Esophagus squamous epithelium (tissue), 5 donors: ENCODE results near the gene DENR. TPM values are rescaled to one million over a fixed set of nuclear protein-coding genes. Genes with fewer than 3 reads are reported as not detected.

ENCODE experiments used
- DNase-seq: peaks from one replicate; lab custom pipeline; 2025; lab: John Stamatoyannopoulos, UW
- H3K27ac ChIP-seq, 4 donors: fragments of 200-600 bp; sonication (generic); one replicate each; pipeline ENCODE4 v1.5.1; 2016 to 2019; ENCODE audit warnings: mild to moderate bottlenecking in 1 of 4
- H3K27me3 ChIP-seq, 4 donors: fragments of 200-600 bp; sonication (generic); 1 replicate in 3 of 4; 2 replicates in 1 of 4; pipeline versions ENCODE4 v1.5.1 to v1.6.0; 2017 to 2021; ENCODE audit warnings: antibody characterized with exemption in 1 of 4
- H3K36me3 ChIP-seq, 3 donors: fragments of 200-600 bp; sonication (generic); one replicate each; pipeline ENCODE4 v1.5.1; 2016 to 2019
- H3K4me1 ChIP-seq, 3 donors: fragments of 200-600 bp; sonication (generic); one replicate each; pipeline ENCODE4 v1.5.1; 2017 to 2019
- H3K4me3 ChIP-seq, 4 donors: fragments of 200-600 bp; sonication (generic); 1 replicate in 3 of 4; 2 replicates in 1 of 4; pipeline ENCODE4 v1.5.1; 2016 to 2019; ENCODE audit warnings: mild to moderate bottlenecking in 2 of 4, moderate library complexity in 1 of 4
- H3K9me3 ChIP-seq, 3 donors: fragments of 200-600 bp; sonication (generic); one replicate each; pipeline ENCODE4 v1.5.1; 2016 to 2019
- CTCF ChIP-seq, 6 experiments: fragments of 450-650 bp in 4 of 6; fragments of 200-600 bp in 2 of 6; sonication (generic) in 2 of 6; IDR thresholded peaks; one replicate each; pipeline ENCODE4 v1.5.1; 2016 to 2019; ENCODE audit warnings: antibody characterized with exemption in 6 of 6, mild to moderate bottlenecking in 4 of 6, moderate library complexity in 4 of 6
- POLR2A ChIP-seq, 4 donors: fragments of 450-650 bp; IDR thresholded peaks; one replicate each; pipeline ENCODE4 v1.6.1; 2017; ENCODE audit warnings: antibody characterized with exemption in 4 of 4, mild to moderate bottlenecking in 4 of 4, moderate library complexity in 3 of 4
- WGBS, 2 donors: methylation state at CpG; one replicate each; pipeline ENCODE4 v1.1.5; 2018; 5-methylcytosine and 5-hydroxymethylcytosine counted together
- intact Hi-C: fragments of 100-400 bp; cut with DNase I; formaldehyde crosslinking; loops from one replicate; pipeline ENCODE4 v1.15.0; 2022
- total RNA-seq, 4 donors: library from RNA; depleted of rRNA; stranded (reverse); fragments of >200 nt; gene quantifications; one replicate each; pipeline ENCODE4 v1.1.0, GENCODE V29; 2016
- donor health status: DM: yes; HTN: yes; CAD: no.

The DENR gene
- total RNA-seq, 4 donors from 2014 or later = 23.3 to 40.1 (median 32.3) TPM

- intact Hi-C loops = loop anchor here (5.0 kb wide), 1 partner anchor 111 kb away; no protein-coding TSS in a partner anchor
- peak overlapping the region; percentile 71 to 99 (median 78) for H3K4me3 ChIP-seq
- WGBS, 2 donors = 4 to 7% methylated on average over 5 of the region's 5 CpGs
- peaks cover 8 to 46% (median 21%) of the 10 kb centered on the region in 3 donors for H3K36me3 ChIP-seq
- peaks cover 14 to 67% (median 15%) of the 10 kb centered on the region in 3 donors for H3K4me1 ChIP-seq
- peak overlapping the region in 3 of 4 donors; percentile 89 to 96 (median 92) for H3K27ac ChIP-seq
- no peak for DNase-seq
- H3K9me3 ChIP-seq = no peaks in the 10 kb centered on the region
- no peak for TF ChIP-seq POLR2A (IDR thresholded peaks at IDR 0.05)
- no peaks in the 10 kb centered on the region for H3K27me3 ChIP-seq
These were observed 661 bp downstream of the DENR start for GRCh38 chr12:122753319-122753650.

- no peak overlapping the region for H3K27ac ChIP-seq
- WGBS, 2 donors = 88 to 96% methylated on average over 1 of the region's 1 CpG
- intact Hi-C loops = loop anchor here (5.0 kb wide), 1 partner anchor 112 kb away; no protein-coding TSS in a partner anchor
These were observed 2.2 kb downstream of the DENR start for GRCh38 chr12:122754790-122755189.

GRCh38 chr12:122757568-122757967 is 4.9 kb downstream of the DENR start:
- H3K4me3 ChIP-seq = no peak overlapping the region
- TF ChIP-seq CTCF (IDR thresholded peaks at IDR 0.05) (no peak), POLR2A (IDR thresholded peaks at IDR 0.05) (no peak)
- no peak for DNase-seq
- peaks cover 8 to 87% (median 40%) of the 10 kb centered on the region in 3 donors for H3K36me3 ChIP-seq
- intact Hi-C loops = no loop called here
- 76% methylated on average over 1 of the region's 1 CpG for WGBS, 2 donors
- no peaks in the 10 kb centered on the region for H3K27me3 ChIP-seq
- peaks cover 10 to 37% (median 11%) of the 10 kb centered on the region in 3 donors for H3K4me1 ChIP-seq
- H3K27ac ChIP-seq = no peak overlapping the region
- no peaks in the 10 kb centered on the region for H3K9me3 ChIP-seq

More at GRCh38 chr12:122754790-122755189, 2.2 kb downstream of the DENR start:
- no peak for DNase-seq
- Histone ChIP-seq H3K4me1 (peaks cover 14 to 57% (median 15%) of the 10 kb centered on the region in 3 donors), H3K36me3 (peaks cover 8 to 61% (median 30%) of the 10 kb centered on the region in 3 donors), H3K9me3 (no peaks in the 10 kb centered on the region), H3K4me3 (no peak overlapping the region), H3K27me3 (no peaks in the 10 kb centered on the region)
- TF ChIP-seq POLR2A (IDR thresholded peaks at IDR 0.05) (no peak), CTCF (IDR thresholded peaks at IDR 0.05) (no peak)

DNA sequence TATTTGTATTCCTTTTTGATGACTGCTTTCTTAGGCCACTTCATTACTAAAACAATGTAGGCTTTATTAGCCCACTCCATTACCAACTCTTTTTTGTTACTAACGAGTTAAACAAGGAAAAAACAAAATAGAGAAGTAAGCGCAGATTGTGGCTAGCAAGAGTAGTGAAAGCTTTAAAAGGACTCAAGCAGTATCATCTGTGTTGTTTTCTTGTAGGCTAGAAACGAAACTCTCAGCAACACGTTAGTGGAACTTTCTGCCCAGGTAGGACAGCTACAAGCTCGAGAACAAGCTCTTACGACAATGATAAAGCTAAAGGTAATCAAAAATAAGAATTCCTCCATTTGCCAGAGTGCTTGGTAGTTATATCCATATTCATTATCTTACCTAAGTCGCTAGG is 32.9 kb downstream of the DENR start:
- Histone ChIP-seq H3K4me3 (no peak overlapping the region), H3K27me3 (no peaks in the 10 kb centered on the region), H3K36me3 (no peaks in the 10 kb centered on the region), H3K9me3 (no peaks in the 10 kb centered on the region), H3K4me1 (no peaks in the 10 kb centered on the region), H3K27ac (no peak overlapping the region)
- intact Hi-C loops = no loop called here
- whole genome bisulfite sequencing, 2 donors = 79 to 83% methylated on average over 7 of the region's 7 CpGs
- TF ChIP-seq POLR2A (IDR thresholded peaks at IDR 0.05) = no peak
- DNase-seq = no peak

DNA sequence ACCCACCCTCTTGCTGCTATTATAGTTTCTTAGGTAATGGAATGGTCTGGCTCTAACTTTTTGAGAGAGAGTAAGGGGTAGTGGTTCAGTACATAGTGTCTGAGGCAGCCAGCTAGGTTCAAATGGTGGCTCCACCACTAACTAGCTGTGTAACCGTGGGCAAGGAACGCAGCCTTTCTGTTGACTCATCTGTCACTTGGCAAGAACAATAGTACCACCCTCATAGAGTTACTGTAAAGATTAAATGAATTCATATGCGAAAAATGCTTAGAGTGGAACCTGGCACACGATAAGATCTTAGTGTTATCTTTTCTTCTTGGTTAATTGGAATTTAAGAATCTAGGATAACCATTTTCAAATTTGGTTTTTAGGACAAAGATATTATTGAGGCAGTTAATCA is 35.8 kb downstream of the DENR start:
- H3K4me1 ChIP-seq = no peaks in the 10 kb centered on the region
- no peak overlapping the region for H3K27ac ChIP-seq
- WGBS, 2 donors = 41 to 53% methylated on average over 4 of the region's 4 CpGs
- H3K27me3 ChIP-seq = no peaks in the 10 kb centered on the region
- intact Hi-C loops = no loop called here
- DNase-seq = no peak
- TF ChIP-seq POLR2A (IDR thresholded peaks at IDR 0.05) = no peak
- no peak for TF ChIP-seq CTCF (IDR thresholded peaks at IDR 0.05)
- no peaks in the 10 kb centered on the region for H3K9me3 ChIP-seq
- H3K36me3 ChIP-seq = no peaks in the 10 kb centered on the region
- H3K4me3 ChIP-seq = no peak overlapping the region

GRCh38 chr12:122789637-122790036 is 37.0 kb downstream of the DENR start:
- WGBS, 2 donors = 78 to 80% methylated on average over 4 to 5 of the region's 5 CpGs
- Histone ChIP-seq H3K4me1 (no peaks in the 10 kb centered on the region), H3K36me3 (no peaks in the 10 kb centered on the region), H3K9me3 (no peaks in the 10 kb centered on the region), H3K4me3 (no peak overlapping the region), H3K27ac (no peak overlapping the region), H3K27me3 (no peaks in the 10 kb centered on the region)
- intact Hi-C loops = loop anchor here (10.0 kb wide), 1 partner anchor 165 kb away; no protein-coding TSS in a partner anchor
- DNase-seq = no peak
- TF ChIP-seq POLR2A (IDR thresholded peaks at IDR 0.05) (no peak), CTCF (IDR thresholded peaks at IDR 0.05) (no peak)
